Fibroblast of lung (primary cell): ENCODE measurements around the gene ATP6V0E1. TPM values are rescaled to one million over a fixed set of nuclear protein-coding genes. Genes with fewer than 3 reads are reported as not detected.

ENCODE experiments used
- DNase-seq, 2 donors: peaks; one replicate each; pipeline versions ENCODE4 v3.0.0 to v3.0.0-alpha.2; 2010; ENCODE audit warnings: low read depth in 2 of 2
- H2AFZ ChIP-seq: 2 replicates; pipeline ENCODE4 v1.5.1; 2012; ENCODE audit warnings: low read length, control low read depth, inconsistent platforms
- H3K27ac ChIP-seq: 2 replicates; pipeline ENCODE4 v1.5.1; 2011; ENCODE audit warnings: low read length, control low read depth; ENCODE audit not compliant: insufficient read depth
- H3K27me3 ChIP-seq: 2 replicates; pipeline ENCODE4 v1.5.1; 2011; ENCODE audit warnings: mild to moderate bottlenecking, low read length; ENCODE audit not compliant: control insufficient read depth, insufficient read depth
- H3K36me3 ChIP-seq: 2 replicates; pipeline ENCODE4 v1.5.1; 2011; ENCODE audit warnings: low read length; ENCODE audit not compliant: control insufficient read depth, insufficient read depth
- H3K4me1 ChIP-seq: 2 replicates; pipeline ENCODE4 v1.5.1; 2011; ENCODE audit warnings: low read length; ENCODE audit not compliant: control insufficient read depth, insufficient read depth; ENCODE audit errors: extremely low read depth
- H3K4me2 ChIP-seq: 2 replicates; pipeline ENCODE4 v1.5.1; 2011; ENCODE audit warnings: low read length, control low read depth; ENCODE audit not compliant: insufficient read depth; ENCODE audit errors: extremely low read depth
- H3K4me3 ChIP-seq, 4 experiments: fragments of 200-600 bp in 1 of 4; sonication (generic) in 1 of 4; replicated peaks in 1 of 4; 2 replicates each; pipeline ENCODE4 v1.5.1; 2011 to 2016; ENCODE audit warnings: low read length in 4 of 4, low read depth in 3 of 4, mild to moderate bottlenecking in 3 of 4, control low read depth in 2 of 4, inconsistent platforms in 1 of 4, mixed read lengths in 1 of 4; ENCODE audit not compliant: insufficient read depth in 1 of 4; ENCODE audit errors: control extremely low read depth in 1 of 4
- H3K79me2 ChIP-seq: 2 replicates; pipeline ENCODE4 v1.5.1; 2012; ENCODE audit warnings: mild to moderate bottlenecking, low read length, inconsistent platforms; ENCODE audit not compliant: control insufficient read depth, insufficient read depth
- H3K9ac ChIP-seq: 2 replicates; pipeline ENCODE4 v1.5.1; 2011; ENCODE audit warnings: mild to moderate bottlenecking, low read length, control low read depth; ENCODE audit not compliant: insufficient read depth
- H3K9me3 ChIP-seq: 2 replicates; pipeline ENCODE4 v1.5.1; 2012; ENCODE audit warnings: low read depth, low read length; ENCODE audit not compliant: control insufficient read depth, insufficient read depth
- H4K20me1 ChIP-seq: 2 replicates; pipeline ENCODE4 v1.5.1; 2011; ENCODE audit warnings: low read length; ENCODE audit not compliant: control insufficient read depth, insufficient read depth; ENCODE audit errors: extremely low read depth
- CTCF ChIP-seq, 2 donors: IDR thresholded peaks in 1 of 2; conservative IDR thresholded peaks in 1 of 2; 1 replicate in 1 of 2; 2 replicates in 1 of 2; pipeline ENCODE4 v1.5.1; 2011 to 2012; ENCODE audit warnings: low read length in 2 of 2, control low read depth in 1 of 2, inconsistent platforms in 1 of 2, low read depth in 1 of 2, mild to moderate bottlenecking in 1 of 2
- EZH2 ChIP-seq: IDR thresholded peaks from 2 replicates; pipeline ENCODE4 v1.5.1; 2012; ENCODE audit warnings: low read length, control low read depth, mild to moderate bottlenecking; ENCODE audit errors: missing control alignments
- polyA plus RNA-seq, 2 donors: library from polyadenylated mRNA; depleted of rRNA in 1 of 2; stranded (reverse) in 1 of 2; unstranded in 1 of 2; fragments of >200 nt; gene quantifications; 2 replicates each; pipeline ENCODE4 v1.2.1, GENCODE V29; 2011 to 2012; ENCODE audit warnings: missing spikeins in 1 of 2
- total RNA-seq: library from RNA; depleted of rRNA; stranded (reverse); fragments of >200 nt; gene quantifications from 2 replicates; pipeline ENCODE4 v1.2.1, GENCODE V29; 2014

Gene ATP6V0E1
- total and polyA plus RNA-seq, 2 donors (not counting 1 experiment from before 2014, with no cell fraction given) = 377 to 635 TPM

GRCh38 chr5:172973127-172973916 is 10.2 kb upstream of the ATP6V0E1 start:
- TF ChIP-seq EZH2 (no peak), CTCF (conservative IDR thresholded peaks at IDR 0.05 in 1 of 2, IDR thresholded peaks at IDR 0.05 in 1 of 2; ENCODE audit: low read depth in 1 of 2, low read length in 2 of 2) (no peak)
- peak; percentile 21 to 81 for DNase-seq
- Histone ChIP-seq H4K20me1 (no peaks in the 10 kb centered on the region), H3K27me3 (no peaks in the 10 kb centered on the region), H3K9ac (no peak overlapping the region), H3K4me3 (no peak overlapping the region), H3K4me2 (no peak overlapping the region), H3K27ac (no peak overlapping the region), H3K36me3 (peaks cover 3% of the 10 kb centered on the region), H3K9me3 (no peaks in the 10 kb centered on the region), H3K79me2 (no peaks in the 10 kb centered on the region), H2AFZ (no peak overlapping the region), H3K4me1 (no peaks in the 10 kb centered on the region)

DNA sequence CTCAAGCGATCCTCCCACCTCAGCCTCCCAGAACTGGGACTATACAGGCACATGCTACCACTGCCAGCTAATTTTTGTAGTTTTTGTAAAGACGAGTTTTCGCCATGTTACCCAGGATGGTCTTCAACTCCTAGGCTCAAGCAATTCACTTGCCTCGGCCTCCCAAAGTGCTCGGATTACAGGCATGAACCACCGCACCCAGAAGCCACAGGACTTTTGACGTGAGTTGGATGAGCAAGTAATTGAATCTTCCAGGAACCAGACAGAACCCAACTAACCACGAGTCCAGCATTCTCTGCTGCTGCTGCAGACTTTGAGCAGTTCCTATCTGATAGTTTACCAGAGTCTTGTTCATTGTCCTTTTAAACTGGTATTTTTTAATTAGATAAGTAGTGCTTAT is 9.6 kb upstream of the ATP6V0E1 start:
- Histone ChIP-seq H3K79me2 (no peaks in the 10 kb centered on the region), H3K9me3 (no peaks in the 10 kb centered on the region), H3K4me1 (no peaks in the 10 kb centered on the region), H3K4me3 (no peak overlapping the region), H3K36me3 (peaks cover 3% of the 10 kb centered on the region), H3K4me2 (no peak overlapping the region), H3K27me3 (no peaks in the 10 kb centered on the region), H2AFZ (no peak overlapping the region), H4K20me1 (no peaks in the 10 kb centered on the region), H3K9ac (no peak overlapping the region), H3K27ac (no peak overlapping the region)
- no peak for TF ChIP-seq EZH2
- no peak for TF ChIP-seq CTCF (conservative IDR thresholded peaks at IDR 0.05 in 1 of 2, IDR thresholded peaks at IDR 0.05 in 1 of 2; ENCODE audit: low read depth in 1 of 2, low read length in 2 of 2)
- peak in 1 of 2 donors; percentile 78 for DNase-seq

GRCh38 chr5:172975289-172975688 is 8.3 kb upstream of the ATP6V0E1 start:
- Histone ChIP-seq H2AFZ (no peak overlapping the region), H3K9ac (no peak overlapping the region), H3K27ac (no peak overlapping the region), H3K4me3 (no peak overlapping the region), H3K4me2 (no peak overlapping the region), H3K4me1 (no peaks in the 10 kb centered on the region), H4K20me1 (no peaks in the 10 kb centered on the region), H3K9me3 (no peaks in the 10 kb centered on the region), H3K36me3 (no peaks in the 10 kb centered on the region), H3K79me2 (no peaks in the 10 kb centered on the region), H3K27me3 (no peaks in the 10 kb centered on the region)
- DNase-seq = no peak
- TF ChIP-seq CTCF (conservative IDR thresholded peaks at IDR 0.05 in 1 of 2, IDR thresholded peaks at IDR 0.05 in 1 of 2; ENCODE audit: low read depth in 1 of 2, low read length in 2 of 2) = no peak
- no peak for TF ChIP-seq EZH2
